Neural cell (in vitro differentiated cells): Measurements from ENCODE around the gene GALNT8.

Experiments
- CTCF ChIP-seq: fragments of 450-650 bp; IDR thresholded peaks from 2 replicates; pipeline ENCODE4 v1.5.1; 2014; ENCODE audit warnings: antibody characterized with exemption, mild to moderate bottlenecking, moderate library complexity; ENCODE audit not compliant: poor library complexity, severe bottlenecking
- TAF1 ChIP-seq: IDR thresholded peaks from 2 replicates; pipeline ENCODE4 v1.6.1; 2012; ENCODE audit warnings: low read depth

GRCh38 chr12:4767186-4767585 lies 47.0 kb downstream of the GALNT8 start:
- TF ChIP-seq CTCF (no peak), TAF1 (no peak)
